Measurements from ENCODE around the gene KCNC4. TPM values are rescaled to one million over a fixed set of nuclear protein-coding genes. Genes with fewer than 3 reads are reported as not detected.
A peak's percentile ranks its signal among the peaks of the same experiment; 100 is the strongest.

Gene KCNC4
- total RNA-seq, 2 donors from 2014 or later = 6.7 to 8.4 TPM

GRCh38 chr1:110208916-110209645 is 1.0 kb upstream of the KCNC4 start:
- no peaks in the 10 kb centered on the region for H3K36me3 ChIP-seq
- H3K9me3 ChIP-seq = no peaks in the 10 kb centered on the region
- H3K4me3 ChIP-seq = peak overlapping the region; percentile 80
- H3K27ac ChIP-seq = peak overlapping the region; percentile 62
- peak overlapping the region; percentile 79 to 88 for H3K9ac ChIP-seq (ENCODE audit: low read depth in 2 of 2, low read length in 2 of 2)
- no peak for TF ChIP-seq CTCF (IDR thresholded peaks at IDR 0.05)
- H3K27me3 ChIP-seq = no peaks in the 10 kb centered on the region
- no peak for DNase-seq
- intact Hi-C loops (cut with DNase I) = loop anchor here (10.0 kb wide), 1 partner anchor 286 kb away; no protein-coding TSS in a partner anchor
- no peaks in the 10 kb centered on the region for H3K4me1 ChIP-seq

GRCh38 chr1:110210604-110211495 is 736 bp downstream of the KCNC4 start:
- peak; percentile 71 for DNase-seq
- no peaks in the 10 kb centered on the region for H3K4me1 ChIP-seq
- H3K4me3 ChIP-seq = peak overlapping the region; percentile 80
- no peaks in the 10 kb centered on the region for H3K36me3 ChIP-seq
- no peaks in the 10 kb centered on the region for H3K27me3 ChIP-seq
- peak overlapping the region; percentile 62 for H3K27ac ChIP-seq
- H3K9ac ChIP-seq (ENCODE audit: low read depth in 2 of 2, low read length in 2 of 2) = peak overlapping the region; percentile 77 to 81
- TF ChIP-seq CTCF (IDR thresholded peaks at IDR 0.05) = no peak
- no peaks in the 10 kb centered on the region for H3K9me3 ChIP-seq
- intact Hi-C loops (cut with DNase I) = no loop called here

- Histone ChIP-seq H3K9me3 (no peaks in the 10 kb centered on the region), H3K27ac (no peak overlapping the region), H3K36me3 (no peaks in the 10 kb centered on the region), H3K9ac (ENCODE audit: low read depth in 2 of 2, low read length in 2 of 2) (peak overlapping the region; percentile 77 to 81), H3K27me3 (no peaks in the 10 kb centered on the region), H3K4me1 (no peaks in the 10 kb centered on the region), H3K4me3 (peak overlapping the region; percentile 80)
- intact Hi-C loops (cut with DNase I) = no loop called here
- no peak for DNase-seq
- TF ChIP-seq CTCF (IDR thresholded peaks at IDR 0.05) = no peak
Measured at GRCh38 chr1:110211496-110212168, 1.5 kb downstream of the KCNC4 start.

- no peak overlapping the region for H3K9ac ChIP-seq (ENCODE audit: low read depth in 2 of 2, low read length in 2 of 2)
- H3K4me1 ChIP-seq = no peaks in the 10 kb centered on the region
- H3K36me3 ChIP-seq = no peaks in the 10 kb centered on the region
- peak overlapping the region; percentile 80 for H3K4me3 ChIP-seq
- no peaks in the 10 kb centered on the region for H3K27me3 ChIP-seq
- TF ChIP-seq CTCF (IDR thresholded peaks at IDR 0.05) = no peak
- H3K27ac ChIP-seq = no peak overlapping the region
- no peak for DNase-seq
- H3K9me3 ChIP-seq = no peaks in the 10 kb centered on the region
- intact Hi-C loops (cut with DNase I) = no loop called here
Measured at GRCh38 chr1:110212169-110213142, 2.3 kb downstream of the KCNC4 start.

Data from colonic mucosa (tissue), 4 donors.